ENCODE measurements around the gene PRCP.

PRCP gene

GRCh38 chr11:82792822-82793569, 107.2 kb downstream of the PRCP start:
- Histone ChIP-seq H3K4me3 (ENCODE audit: low read length) (no peak overlapping the region), H3K9me3 (ENCODE audit: insufficient read depth, low read depth, low read length) (no peaks in the 10 kb centered on the region), H3K9ac (ENCODE audit: low read depth, low read length) (no peak overlapping the region), H3K4me1 (ENCODE audit: insufficient read depth, low read length) (no peaks in the 10 kb centered on the region), H3K27ac (ENCODE audit: low read length) (no peak overlapping the region), H3K36me3 (ENCODE audit: insufficient read depth, low read depth, low read length) (no peaks in the 10 kb centered on the region), H3K27me3 (ENCODE audit: insufficient read depth, low read length) (no peaks in the 10 kb centered on the region)

GRCh38 chr11:82792319-82792718, 107.9 kb downstream of the PRCP start:
- H3K36me3 ChIP-seq (ENCODE audit: insufficient read depth, low read depth, low read length): no peaks in the 10 kb centered on the region
- no peak overlapping the region for H3K9ac ChIP-seq (ENCODE audit: low read depth, low read length)
- no peak overlapping the region for H3K27ac ChIP-seq (ENCODE audit: low read length)

GRCh38 chr11:82791779-82792178, 108.5 kb downstream of the PRCP start:
- H3K4me1 ChIP-seq (ENCODE audit: insufficient read depth, low read length): no peaks in the 10 kb centered on the region
- H3K27ac ChIP-seq (ENCODE audit: low read length): no peak overlapping the region
- H3K36me3 ChIP-seq (ENCODE audit: insufficient read depth, low read depth, low read length): no peaks in the 10 kb centered on the region
- H3K4me3 ChIP-seq (ENCODE audit: low read length): no peak overlapping the region
- H3K27me3 ChIP-seq (ENCODE audit: insufficient read depth, low read length): no peaks in the 10 kb centered on the region
- H3K9me3 ChIP-seq (ENCODE audit: insufficient read depth, low read depth, low read length): no peaks in the 10 kb centered on the region
- H3K9ac ChIP-seq (ENCODE audit: low read depth, low read length): no peak overlapping the region

More at GRCh38 chr11:82792319-82792718, 107.9 kb downstream of the PRCP start:
- H3K27me3 ChIP-seq (ENCODE audit: insufficient read depth, low read length): no peaks in the 10 kb centered on the region
- H3K4me3 ChIP-seq (ENCODE audit: low read length): no peak overlapping the region
- no peaks in the 10 kb centered on the region for H3K4me1 ChIP-seq (ENCODE audit: insufficient read depth, low read length)
- no peaks in the 10 kb centered on the region for H3K9me3 ChIP-seq (ENCODE audit: insufficient read depth, low read depth, low read length)

- no peak overlapping the region for H3K9ac ChIP-seq (ENCODE audit: low read depth, low read length)
- no peak overlapping the region for H3K4me3 ChIP-seq (ENCODE audit: low read length)
- no peak overlapping the region for H3K27ac ChIP-seq (ENCODE audit: low read length)
- no peaks in the 10 kb centered on the region for H3K36me3 ChIP-seq (ENCODE audit: insufficient read depth, low read depth, low read length)
- H3K9me3 ChIP-seq (ENCODE audit: insufficient read depth, low read depth, low read length): no peaks in the 10 kb centered on the region
- no peaks in the 10 kb centered on the region for H3K27me3 ChIP-seq (ENCODE audit: insufficient read depth, low read length)
- no peaks in the 10 kb centered on the region for H3K4me1 ChIP-seq (ENCODE audit: insufficient read depth, low read length)
Measured at GRCh38 chr11:82790723-82791484, 109.3 kb downstream of the PRCP start.

- Histone ChIP-seq H3K36me3 (ENCODE audit: insufficient read depth, low read depth, low read length) (no peaks in the 10 kb centered on the region), H3K27ac (ENCODE audit: low read length) (no peak overlapping the region), H3K9me3 (ENCODE audit: insufficient read depth, low read depth, low read length) (no peaks in the 10 kb centered on the region), H3K4me1 (ENCODE audit: insufficient read depth, low read length) (no peaks in the 10 kb centered on the region), H3K4me3 (ENCODE audit: low read length) (no peak overlapping the region), H3K9ac (ENCODE audit: low read depth, low read length) (no peak overlapping the region), H3K27me3 (ENCODE audit: insufficient read depth, low read length) (no peaks in the 10 kb centered on the region)
Measured at GRCh38 chr11:82787981-82788380, 112.2 kb downstream of the PRCP start.

- no peaks in the 10 kb centered on the region for H3K36me3 ChIP-seq (ENCODE audit: insufficient read depth, low read depth, low read length)
- no peak overlapping the region for H3K4me3 ChIP-seq (ENCODE audit: low read length)
- H3K9me3 ChIP-seq (ENCODE audit: insufficient read depth, low read depth, low read length): no peaks in the 10 kb centered on the region
- no peak overlapping the region for H3K9ac ChIP-seq (ENCODE audit: low read depth, low read length)
- no peaks in the 10 kb centered on the region for H3K4me1 ChIP-seq (ENCODE audit: insufficient read depth, low read length)
- no peak overlapping the region for H3K27ac ChIP-seq (ENCODE audit: low read length)
- H3K27me3 ChIP-seq (ENCODE audit: insufficient read depth, low read length): no peaks in the 10 kb centered on the region
Measured at GRCh38 chr11:82786836-82787235, 113.4 kb downstream of the PRCP start.

GRCh38 chr11:82786001-82786400, 114.2 kb downstream of the PRCP start:
- no peaks in the 10 kb centered on the region for H3K4me1 ChIP-seq (ENCODE audit: insufficient read depth, low read length)

GRCh38 chr11:82782825-82783374, 117.3 kb downstream of the PRCP start:
- no peak overlapping the region for H3K9ac ChIP-seq (ENCODE audit: low read depth, low read length)
- H3K4me3 ChIP-seq (ENCODE audit: low read length): no peak overlapping the region
- H3K27me3 ChIP-seq (ENCODE audit: insufficient read depth, low read length): no peaks in the 10 kb centered on the region
- H3K27ac ChIP-seq (ENCODE audit: low read length): no peak overlapping the region
- H3K4me1 ChIP-seq (ENCODE audit: insufficient read depth, low read length): no peaks in the 10 kb centered on the region
- H3K36me3 ChIP-seq (ENCODE audit: insufficient read depth, low read depth, low read length): no peaks in the 10 kb centered on the region
- H3K9me3 ChIP-seq (ENCODE audit: insufficient read depth, low read depth, low read length): no peaks in the 10 kb centered on the region

More at GRCh38 chr11:82786001-82786400, 114.2 kb downstream of the PRCP start:
- H3K36me3 ChIP-seq (ENCODE audit: insufficient read depth, low read depth, low read length): no peaks in the 10 kb centered on the region
- no peak overlapping the region for H3K27ac ChIP-seq (ENCODE audit: low read length)
- no peaks in the 10 kb centered on the region for H3K9me3 ChIP-seq (ENCODE audit: insufficient read depth, low read depth, low read length)
- no peak overlapping the region for H3K4me3 ChIP-seq (ENCODE audit: low read length)
- H3K9ac ChIP-seq (ENCODE audit: low read depth, low read length): no peak overlapping the region
- H3K27me3 ChIP-seq (ENCODE audit: insufficient read depth, low read length): no peaks in the 10 kb centered on the region

GRCh38 chr11:82778776-82779175, 121.5 kb downstream of the PRCP start:
- Histone ChIP-seq H3K27me3 (ENCODE audit: insufficient read depth, low read length) (no peaks in the 10 kb centered on the region), H3K9ac (ENCODE audit: low read depth, low read length) (no peak overlapping the region), H3K36me3 (ENCODE audit: insufficient read depth, low read depth, low read length) (no peaks in the 10 kb centered on the region), H3K4me1 (ENCODE audit: insufficient read depth, low read length) (no peaks in the 10 kb centered on the region), H3K9me3 (ENCODE audit: insufficient read depth, low read depth, low read length) (no peaks in the 10 kb centered on the region), H3K27ac (ENCODE audit: low read length) (no peak overlapping the region), H3K4me3 (ENCODE audit: low read length) (no peak overlapping the region)

- Histone ChIP-seq H3K27ac (ENCODE audit: low read length) (no peak overlapping the region), H3K4me3 (ENCODE audit: low read length) (no peak overlapping the region), H3K9me3 (ENCODE audit: insufficient read depth, low read depth, low read length) (no peaks in the 10 kb centered on the region), H3K27me3 (ENCODE audit: insufficient read depth, low read length) (no peaks in the 10 kb centered on the region), H3K9ac (ENCODE audit: low read depth, low read length) (no peak overlapping the region), H3K36me3 (ENCODE audit: insufficient read depth, low read depth, low read length) (no peaks in the 10 kb centered on the region), H3K4me1 (ENCODE audit: insufficient read depth, low read length) (no peaks in the 10 kb centered on the region)
Measured at GRCh38 chr11:82776377-82776776, 123.9 kb downstream of the PRCP start.

GRCh38 chr11:82775736-82776346, 124.4 kb downstream of the PRCP start:
- no peaks in the 10 kb centered on the region for H3K4me1 ChIP-seq (ENCODE audit: insufficient read depth, low read length)
- H3K4me3 ChIP-seq (ENCODE audit: low read length): no peak overlapping the region
- H3K27ac ChIP-seq (ENCODE audit: low read length): no peak overlapping the region
- no peaks in the 10 kb centered on the region for H3K9me3 ChIP-seq (ENCODE audit: insufficient read depth, low read depth, low read length)
- no peaks in the 10 kb centered on the region for H3K27me3 ChIP-seq (ENCODE audit: insufficient read depth, low read length)
- no peak overlapping the region for H3K9ac ChIP-seq (ENCODE audit: low read depth, low read length)
- no peaks in the 10 kb centered on the region for H3K36me3 ChIP-seq (ENCODE audit: insufficient read depth, low read depth, low read length)
